Endodermal cell (in vitro differentiated cells): ENCODE data around the gene RINL. TPM values are rescaled to one million over a fixed set of nuclear protein-coding genes. Genes with fewer than 3 reads are reported as not detected.
"Not testable (repeated sequence)": the region's sequence is repeated elsewhere in the genome, so short reads cannot be mapped to it uniquely, and the experiment has no call there.

Source experiments
- DNase-seq: peaks from one replicate; pipeline ENCODE4 v3.0.0-alpha.2; 2017
- H3K27ac ChIP-seq: 2 replicates; pipeline ENCODE4 v1.5.1; 2013; ENCODE audit warnings: mild to moderate bottlenecking, low read depth, low read length, moderate library complexity
- H3K27me3 ChIP-seq: 2 replicates; pipeline ENCODE4 v1.6.1; 2013; ENCODE audit warnings: mild to moderate bottlenecking, low read length, moderate library complexity; ENCODE audit not compliant: insufficient read depth, control insufficient read depth, poor library complexity, severe bottlenecking
- H3K36me3 ChIP-seq: 2 replicates; pipeline ENCODE4 v1.7.0; 2013; ENCODE audit warnings: mild to moderate bottlenecking, low read length, moderate library complexity; ENCODE audit not compliant: control insufficient read depth, insufficient read depth
- H3K4me1 ChIP-seq: one replicate; pipeline ENCODE4 v1.7.0; 2013; ENCODE audit warnings: low read length; ENCODE audit not compliant: control insufficient read depth, insufficient read depth
- H3K4me3 ChIP-seq: 2 replicates; pipeline ENCODE4 v1.5.1; 2013; ENCODE audit warnings: mild to moderate bottlenecking, low read length, moderate library complexity
- H3K9ac ChIP-seq: 2 replicates; pipeline ENCODE4 v1.6.1; 2013; ENCODE audit warnings: mild to moderate bottlenecking, low read length, moderate library complexity; ENCODE audit not compliant: poor library complexity, severe bottlenecking; ENCODE audit errors: extremely low read depth
- H3K9me3 ChIP-seq: 2 replicates; pipeline ENCODE4 v1.6.1; 2013; ENCODE audit warnings: mild to moderate bottlenecking, low read length, moderate library complexity; ENCODE audit not compliant: control insufficient read depth
- H3K27ac Mint-ChIP-seq: 2 replicates; pipeline ENCODE4 v1.8.0; 2020; ENCODE audit warnings: mixed read lengths
- H3K27me3 Mint-ChIP-seq: 2 replicates; pipeline ENCODE4 v1.8.0; 2021; ENCODE audit warnings: mild to moderate bottlenecking, mixed read lengths; ENCODE audit not compliant: insufficient read depth
- H3K36me3 Mint-ChIP-seq: 2 replicates; pipeline ENCODE4 v1.8.0; 2020; ENCODE audit warnings: low read depth, mixed read lengths
- H3K4me1 Mint-ChIP-seq: 2 replicates; pipeline ENCODE4 v1.8.0; 2020; ENCODE audit warnings: mixed read lengths
- H3K4me3 Mint-ChIP-seq: 2 replicates; pipeline ENCODE4 v1.8.0; 2020; ENCODE audit warnings: mild to moderate bottlenecking, moderate library complexity, mixed read lengths
- H3K9me3 Mint-ChIP-seq: 2 replicates; pipeline ENCODE4 v1.8.0; 2020; ENCODE audit warnings: mild to moderate bottlenecking, mixed read lengths
- whole genome bisulfite sequencing, 2 experiments: methylation state at CpG; one replicate each; pipeline versions ENCODE4 v1.1.5 to v1.1.7; 2013; ENCODE audit warnings: missing lambda C conversion rate in 2 of 2, mixed read lengths in 1 of 2; ENCODE audit not compliant: insufficient coverage in 1 of 2, insufficient read length in 1 of 2; 5-methylcytosine and 5-hydroxymethylcytosine counted together
- total RNA-seq, 2 donors: library from RNA; stranded (reverse); fragmentation: NEBNext Ultra II Directional in 1 of 2; extraction: Animal tissue kit (Norgen Biotek cat#: 25700) in 1 of 2; gene quantifications; 2 replicates in 1 of 2; 3 replicates in 1 of 2; pipeline ENCODE4 v1.2.1, GENCODE V29; 2021
- TF ChIP-seq, protein P1 (sequence below): fragments of 200-600 bp; sonication (generic); conservative IDR thresholded peaks from 2 replicates; pipeline ENCODE4 v1.5.0; 2021; ENCODE audit warnings: antibody characterized with exemption, mild to moderate bottlenecking

The RINL gene
- total RNA-seq, 2 donors from 2014 or later = 4.8 to 6.7 TPM

- peaks cover 29% of the 10 kb centered on the region for H3K4me1 Mint-ChIP-seq
- H3K27me3 ChIP-seq = no peaks in the 10 kb centered on the region
- 79 to 80% methylated on average over 6 of the region's 6 CpGs for WGBS, 2 experiments
- peaks cover 5% of the 10 kb centered on the region for H3K9me3 ChIP-seq
- H3K9me3 Mint-ChIP-seq = peaks cover 13% of the 10 kb centered on the region
- no peaks in the 10 kb centered on the region for H3K4me1 ChIP-seq
- H3K4me3 Mint-ChIP-seq = no peak overlapping the region
- H3K36me3 Mint-ChIP-seq = peaks cover 47% of the 10 kb centered on the region
- H3K27ac ChIP-seq = no peak overlapping the region
- TF ChIP-seq, protein P1, sequence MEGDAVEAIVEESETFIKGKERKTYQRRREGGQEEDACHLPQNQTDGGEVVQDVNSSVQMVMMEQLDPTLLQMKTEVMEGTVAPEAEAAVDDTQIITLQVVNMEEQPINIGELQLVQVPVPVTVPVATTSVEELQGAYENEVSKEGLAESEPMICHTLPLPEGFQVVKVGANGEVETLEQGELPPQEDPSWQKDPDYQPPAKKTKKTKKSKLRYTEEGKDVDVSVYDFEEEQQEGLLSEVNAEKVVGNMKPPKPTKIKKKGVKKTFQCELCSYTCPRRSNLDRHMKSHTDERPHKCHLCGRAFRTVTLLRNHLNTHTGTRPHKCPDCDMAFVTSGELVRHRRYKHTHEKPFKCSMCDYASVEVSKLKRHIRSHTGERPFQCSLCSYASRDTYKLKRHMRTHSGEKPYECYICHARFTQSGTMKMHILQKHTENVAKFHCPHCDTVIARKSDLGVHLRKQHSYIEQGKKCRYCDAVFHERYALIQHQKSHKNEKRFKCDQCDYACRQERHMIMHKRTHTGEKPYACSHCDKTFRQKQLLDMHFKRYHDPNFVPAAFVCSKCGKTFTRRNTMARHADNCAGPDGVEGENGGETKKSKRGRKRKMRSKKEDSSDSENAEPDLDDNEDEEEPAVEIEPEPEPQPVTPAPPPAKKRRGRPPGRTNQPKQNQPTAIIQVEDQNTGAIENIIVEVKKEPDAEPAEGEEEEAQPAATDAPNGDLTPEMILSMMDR = no peak
- H3K36me3 ChIP-seq = peaks cover 22% of the 10 kb centered on the region
- no peak for DNase-seq
- no peak overlapping the region for H3K9ac ChIP-seq
- no peak overlapping the region for H3K4me3 ChIP-seq
- no peaks in the 10 kb centered on the region for H3K27me3 Mint-ChIP-seq
- no peak overlapping the region for H3K27ac Mint-ChIP-seq
Observed at GRCh38 chr19:38826856-38827551, 51.1 kb downstream of the RINL start.

GRCh38 chr19:38825936-38826335 is 52.1 kb downstream of the RINL start:
- not testable (repeated sequence) for H3K4me3 Mint-ChIP-seq, H3K4me3 ChIP-seq, H3K9me3 ChIP-seq, DNase-seq, H3K27me3 ChIP-seq, H3K9ac ChIP-seq, H3K27ac ChIP-seq, H3K4me1 ChIP-seq, H3K27ac Mint-ChIP-seq, H3K27me3 Mint-ChIP-seq
- peaks cover 51% of the 10 kb centered on the region for H3K36me3 Mint-ChIP-seq
- H3K4me1 Mint-ChIP-seq = peaks cover 25% of the 10 kb centered on the region
- H3K36me3 ChIP-seq = peaks cover 24% of the 10 kb centered on the region
- peaks cover 19% of the 10 kb centered on the region for H3K9me3 Mint-ChIP-seq
- WGBS, 2 experiments = 90 to 95% methylated on average over 5 to 7 of the region's 7 CpGs

DNA sequence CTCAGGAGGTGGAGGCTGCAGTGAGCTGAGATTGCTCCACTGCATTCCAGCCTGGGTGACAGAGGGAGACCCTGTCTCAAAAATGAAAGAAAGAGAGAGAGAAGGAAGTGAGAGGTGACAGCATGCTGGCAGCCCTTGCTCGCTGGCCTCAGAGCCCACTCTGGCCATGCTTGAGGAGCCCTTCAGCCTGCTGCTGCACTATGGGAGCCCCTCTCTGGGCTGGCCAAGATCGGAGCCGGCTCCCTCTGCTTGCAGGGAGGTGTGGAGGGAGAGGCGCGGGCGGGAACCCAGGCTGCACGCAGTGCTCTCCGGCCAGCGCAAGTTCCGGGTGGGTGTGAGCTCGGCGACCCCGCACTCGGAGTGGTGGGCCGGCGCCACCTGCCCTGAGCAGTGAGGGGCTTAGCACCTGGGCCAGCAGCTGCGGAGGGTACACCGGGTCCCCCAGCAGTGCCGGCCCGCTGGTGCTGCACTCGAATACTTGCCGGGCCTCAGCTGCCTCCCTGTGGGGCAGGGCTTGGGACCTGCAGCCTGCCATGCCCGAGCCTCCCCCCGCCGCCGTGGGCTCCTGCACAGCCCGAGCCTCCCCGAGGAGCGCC is 56.7 kb downstream of the RINL start:
- not testable (repeated sequence) for H3K4me1 ChIP-seq, H3K27me3 ChIP-seq, H3K4me3 ChIP-seq, DNase-seq, H3K27ac ChIP-seq, H3K4me3 Mint-ChIP-seq, H3K27ac Mint-ChIP-seq, H3K27me3 Mint-ChIP-seq, H3K9me3 ChIP-seq, H3K9ac ChIP-seq
- WGBS, 2 experiments = 95 to 98% methylated on average over 17 to 29 of the region's 29 CpGs
- H3K36me3 ChIP-seq = peaks cover 17% of the 10 kb centered on the region
- Mint-ChIP-seq H3K4me1 (peaks cover 30% of the 10 kb centered on the region), H3K36me3 (peaks cover 55% of the 10 kb centered on the region), H3K9me3 (peaks cover 28% of the 10 kb centered on the region)

GRCh38 chr19:38819231-38819920 is 58.7 kb downstream of the RINL start:
- Histone ChIP-seq H3K27ac (no peak overlapping the region), H3K4me1 (no peaks in the 10 kb centered on the region), H3K36me3 (peaks cover 26% of the 10 kb centered on the region), H3K9me3 (peaks cover 5% of the 10 kb centered on the region), H3K27me3 (no peaks in the 10 kb centered on the region), H3K4me3 (no peak overlapping the region), H3K9ac (no peak overlapping the region)
- TF ChIP-seq, protein P1 = no peak
- 89 to 96% methylated on average over 7 to 13 of the region's 13 CpGs for WGBS, 2 experiments
- Mint-ChIP-seq H3K4me3 (peak overlapping the region; percentile 27), H3K9me3 (peaks cover 28% of the 10 kb centered on the region), H3K27ac (peak overlapping the region; percentile 67), H3K27me3 (no peaks in the 10 kb centered on the region), H3K36me3 (peaks cover 68% of the 10 kb centered on the region), H3K4me1 (peaks cover 17% of the 10 kb centered on the region)
- DNase-seq = no peak
